Erythroblast (primary cell): ENCODE measurements around the gene MTHFD2.

Experiments
- GATA1 ChIP-seq: IDR thresholded peaks from 2 replicates; pipeline ENCODE4 v1.6.1; 2011; ENCODE audit warnings: low read depth, mild to moderate bottlenecking, control low read depth, low read length, moderate library complexity
- POLR2A ChIP-seq: IDR thresholded peaks from 2 replicates; pipeline ENCODE4 v1.6.1; 2011; ENCODE audit warnings: mild to moderate bottlenecking, low read length

DNA sequence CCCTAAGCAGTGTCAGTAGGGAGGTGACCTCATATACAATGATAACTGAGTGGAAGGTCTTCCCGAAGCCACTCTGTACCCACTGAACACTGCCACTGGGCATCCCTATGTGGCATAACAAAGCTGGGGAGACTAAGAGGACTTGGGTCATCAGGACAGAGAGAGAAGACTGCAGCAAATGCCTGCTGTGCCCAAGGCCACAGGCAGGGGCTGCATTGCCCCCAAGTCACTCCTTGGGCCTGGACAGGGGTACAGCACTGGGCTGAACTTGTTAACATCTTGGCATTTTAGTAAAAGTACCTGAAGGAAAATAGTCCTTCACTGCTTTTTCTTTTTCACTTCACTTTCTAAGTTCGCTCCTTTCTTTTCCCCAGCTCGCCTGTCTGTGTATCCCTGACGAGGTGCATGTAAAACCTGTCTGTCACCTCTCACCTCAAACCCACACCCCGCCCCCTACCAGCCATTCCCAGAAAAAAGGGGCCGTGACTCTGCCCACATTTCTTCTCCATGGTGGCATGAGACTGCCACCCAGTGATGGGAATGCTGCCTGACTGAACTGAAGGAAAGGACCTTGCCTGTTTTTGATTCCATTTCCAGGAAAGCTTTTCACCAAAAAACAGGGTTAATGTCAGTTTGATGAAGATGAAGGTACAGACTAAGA, 62.9 kb downstream of the MTHFD2 start:
- TF ChIP-seq POLR2A (no peak), GATA1 (no peak)
